ENCODE data around the gene P3H3.

GRCh38 chr12:6818645-6819044, 9.6 kb upstream of the P3H3 start:
- TF ChIP-seq CTCF (IDR thresholded peaks at IDR 0.05; ENCODE audit: low read length) = no peak
- no peak for TF ChIP-seq EZH2 (optimal IDR thresholded peaks at IDR 0.05; ENCODE audit: low read depth, low read length)
- TF ChIP-seq EZH2phosphoT487 (IDR thresholded peaks at IDR 0.05; ENCODE audit: low read length) = no peak
